ENCODE data around the gene ERAL1. TPM values are rescaled to one million over a fixed set of nuclear protein-coding genes. Genes with fewer than 3 reads are reported as not detected.

Gene ERAL1
- total and polyA plus RNA-seq, 7 donors, result 38.3 to 98.5 (median 44.7) TPM

GRCh38 chr17:28839221-28839620, 15.6 kb upstream of the ERAL1 start:
- Histone ChIP-seq H3K4me1 (peaks cover 6% of the 10 kb centered on the region), H3K4me3 (no peak overlapping the region), H3K27ac (no peak overlapping the region), H3K27me3 (ENCODE audit: insufficient read depth in 3 of 3, low read length in 2 of 3) (no peaks in the 10 kb centered on the region), H3K36me3 (ENCODE audit: insufficient read depth in 1 of 2, low read depth in 1 of 2) (peaks cover 0 to 1% of the 10 kb centered on the region in 2 donors), H3K9me3 (no peaks in the 10 kb centered on the region)
- intact Hi-C loops (cut with DNase I), result no loop called here
- WGBS, 3 donors, result 86 to 92% (median 92%) methylated on average over 2 of the region's 2 CpGs
- DNase-seq (no peak), ATAC-seq (no peak)
- no peak for TF ChIP-seq CTCF (IDR thresholded peaks at IDR 0.05)

GRCh38 chr17:28841901-28842281, 12.9 kb upstream of the ERAL1 start:
- ATAC-seq, result peak; percentile 4 to 31 (median 8)
- Histone ChIP-seq H3K9me3 (no peaks in the 10 kb centered on the region), H3K36me3 (ENCODE audit: insufficient read depth in 1 of 2, low read depth in 1 of 2) (no peaks in the 10 kb centered on the region), H3K27me3 (ENCODE audit: insufficient read depth in 3 of 3, low read length in 2 of 3) (no peaks in the 10 kb centered on the region), H3K4me3 (peak overlapping the region; percentile 98), H3K4me1 (peaks cover 6% of the 10 kb centered on the region), H3K27ac (peak overlapping the region; percentile 81)
- DNase-seq, result no peak
- intact Hi-C loops (cut with DNase I), result loop anchor here (2.0 to 5.0 kb wide), 2 partner anchors 79 to 80 kb away; no protein-coding TSS in a partner anchor
- WGBS, 3 donors, result 3 to 5% (median 4%) methylated on average over 6 of the region's 6 CpGs
- TF ChIP-seq CTCF (IDR thresholded peaks at IDR 0.05), result no peak

GRCh38 chr17:28842282-28843012, 12.4 kb upstream of the ERAL1 start, which contains the start of gene FAM222B:
TSS of gene FAM222B (minus strand) at chr17:28842790. CDS start at chr17:28766667, 76,123 bp downstream.
- no peak for TF ChIP-seq CTCF (IDR thresholded peaks at IDR 0.05)
- DNase-seq, result peak; percentile 88 to 94
- peaks cover 6% of the 10 kb centered on the region for H3K4me1 ChIP-seq
- WGBS, 3 donors, result 1 to 2% (median 1%) methylated on average over 42 to 44 of the region's 44 CpGs
- no peaks in the 10 kb centered on the region for H3K27me3 ChIP-seq (ENCODE audit: insufficient read depth in 3 of 3, low read length in 2 of 3)
- H3K4me3 ChIP-seq, result peak within 1 kb of the TSS; percentile 98
- intact Hi-C loops (cut with DNase I), result loop anchor here (2.0 to 5.0 kb wide), 2 partner anchors 80 kb away; no protein-coding TSS in a partner anchor
- no peaks in the 10 kb centered on the region for H3K9me3 ChIP-seq
- H3K36me3 ChIP-seq (ENCODE audit: insufficient read depth in 1 of 2, low read depth in 1 of 2), result no peaks in the 10 kb centered on the region
- H3K27ac ChIP-seq, result peak within 1 kb of the TSS; percentile 81
- peak; percentile 99 to 100 (median 99) for ATAC-seq

GRCh38 chr17:28843816-28844148, 11.0 kb upstream of the ERAL1 start:
- H3K27me3 ChIP-seq (ENCODE audit: insufficient read depth in 3 of 3, low read length in 2 of 3), result no peaks in the 10 kb centered on the region
- H3K4me3 ChIP-seq, result no peak overlapping the region
- H3K36me3 ChIP-seq (ENCODE audit: insufficient read depth in 1 of 2, low read depth in 1 of 2), result no peaks in the 10 kb centered on the region
- peaks cover 6% of the 10 kb centered on the region for H3K4me1 ChIP-seq
- TF ChIP-seq CTCF (IDR thresholded peaks at IDR 0.05), result no peak
- no peaks in the 10 kb centered on the region for H3K9me3 ChIP-seq
- ATAC-seq (no peak), DNase-seq (no peak)
- H3K27ac ChIP-seq, result no peak overlapping the region
- intact Hi-C loops (cut with DNase I), result loop anchor here (2.0 to 5.0 kb wide), 2 partner anchors 81 kb away; no protein-coding TSS in a partner anchor
- 88 to 92% (median 91%) methylated on average over 6 of the region's 6 CpGs for WGBS, 3 donors

Data from psoas muscle (tissue), 8 donors.